GM19328 (cell line): ENCODE results near the gene LTBP1.

ENCODE experiments used
- ATAC-seq: cut with Tn5 transposase; IDR thresholded peaks from one replicate; pipeline ENCODE4 v1.9.1; 2021; ENCODE audit warnings: mild to moderate bottlenecking, moderate library complexity; ENCODE audit not compliant: unreplicated experiment

The LTBP1 gene

DNA sequence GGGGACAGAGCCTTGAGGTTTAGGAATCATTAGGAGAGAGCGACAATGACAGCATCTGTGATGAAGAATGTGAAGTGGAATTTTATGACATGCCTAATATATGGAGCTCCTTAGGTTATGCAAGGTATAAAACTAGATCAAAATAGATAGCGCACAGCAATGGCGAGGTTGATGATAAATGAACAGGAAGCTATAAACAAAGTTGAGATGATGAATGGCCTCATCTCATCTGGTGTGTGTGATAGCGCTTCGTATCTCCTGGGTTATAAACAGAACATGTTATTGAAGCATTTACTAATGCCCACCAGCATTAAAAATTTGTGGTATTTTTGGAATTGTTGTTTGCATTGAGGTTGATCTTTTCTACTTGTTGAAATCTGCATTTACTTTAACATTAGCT lies 231.5 kb downstream of the LTBP1 start:
- no peak for ATAC-seq

DNA sequence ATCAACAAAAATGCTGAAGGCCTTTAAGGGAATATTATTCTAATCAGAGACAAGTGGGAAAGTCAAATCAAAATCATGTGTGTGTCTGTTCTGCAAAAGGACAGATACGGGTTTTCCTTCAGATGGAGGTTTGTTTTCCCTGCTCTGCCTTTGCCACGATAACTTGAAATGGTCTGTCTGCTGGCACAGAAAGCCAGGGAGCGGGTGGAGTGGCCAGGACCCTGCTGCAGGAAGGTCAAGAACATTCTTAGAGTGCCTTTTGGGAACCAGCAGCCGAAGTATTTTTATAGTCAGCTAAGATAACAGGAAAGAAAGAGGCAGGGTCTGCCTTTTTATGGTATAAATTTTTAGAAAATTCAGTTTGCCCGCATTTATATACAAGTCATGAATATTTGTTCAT lies 234.2 kb downstream of the LTBP1 start:
- ATAC-seq, result no peak

DNA sequence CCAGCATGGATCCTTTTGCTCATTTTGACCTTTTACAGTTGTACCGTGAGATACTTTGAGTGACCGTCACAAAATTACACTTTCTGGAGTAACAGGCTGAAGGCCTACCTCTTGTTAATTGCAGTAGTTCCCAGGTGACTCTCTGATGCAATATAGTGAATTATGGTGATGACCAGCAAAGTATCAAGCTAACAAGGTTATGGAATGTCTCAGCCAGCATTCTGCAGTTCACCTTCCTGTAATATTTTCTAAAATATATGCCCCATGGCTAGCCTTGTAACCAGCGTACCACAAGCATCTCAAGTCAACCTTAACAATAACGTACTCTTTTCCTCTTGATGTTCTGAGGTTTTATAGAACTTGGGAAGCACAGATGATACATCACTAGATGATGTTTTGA lies 234.7 kb downstream of the LTBP1 start:
- ATAC-seq, result no peak

DNA sequence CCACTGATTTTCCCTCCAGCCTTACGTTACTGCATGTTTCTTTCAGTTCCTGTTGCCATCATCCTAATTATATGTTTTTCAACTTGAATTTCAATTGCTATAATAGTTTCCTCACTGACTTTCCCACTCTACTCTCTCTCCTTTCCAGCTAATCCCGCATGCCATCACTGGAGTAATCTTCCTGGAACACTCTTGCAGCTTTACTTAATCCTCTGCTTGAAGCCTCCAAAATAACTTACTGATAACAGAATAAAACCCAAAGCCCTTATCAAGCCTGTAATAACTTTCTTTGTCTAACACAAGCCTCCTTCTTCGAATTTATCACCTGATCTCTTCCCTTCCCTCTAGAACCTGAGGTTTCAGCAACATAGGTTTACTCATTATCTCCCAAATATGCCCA lies 237.3 kb downstream of the LTBP1 start:
- no peak for ATAC-seq

DNA sequence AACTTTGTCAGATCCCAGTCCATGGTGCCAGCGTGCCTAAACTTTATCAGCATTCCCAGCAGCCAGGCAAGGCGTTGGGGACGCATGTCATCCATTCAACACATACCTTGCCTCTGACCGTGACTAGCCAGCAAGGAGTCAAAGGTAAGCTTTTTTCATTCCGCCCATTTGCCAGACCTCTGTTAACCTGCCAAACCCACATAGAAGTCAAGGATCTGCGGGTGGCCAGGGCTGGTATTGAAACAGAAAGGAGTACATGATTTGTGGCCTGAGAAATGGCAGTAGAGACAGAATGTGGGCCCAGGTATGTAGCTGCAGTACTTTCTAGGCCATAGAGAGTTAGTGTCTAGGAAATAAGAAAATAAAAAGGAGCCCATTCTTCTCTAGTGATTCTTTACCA lies 240.2 kb downstream of the LTBP1 start:
- ATAC-seq, result no peak

DNA sequence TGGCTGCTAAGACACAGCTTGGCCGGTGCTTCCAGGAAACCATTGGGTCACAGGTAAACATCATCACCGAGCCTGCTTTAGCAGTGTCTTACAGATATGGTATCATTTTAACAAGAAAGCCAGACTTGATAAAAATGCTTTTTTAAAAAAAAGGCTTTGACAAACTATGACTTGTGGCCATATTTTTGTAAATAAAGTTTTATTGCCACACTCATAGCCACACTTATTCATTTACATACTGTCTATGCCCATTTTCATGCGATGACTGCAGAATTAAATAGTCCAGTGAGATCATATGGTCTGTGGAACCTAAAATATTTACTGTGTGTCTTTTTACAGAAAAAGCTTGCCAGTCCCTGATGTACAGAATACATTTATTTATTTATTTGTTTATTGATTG lies 242.0 kb downstream of the LTBP1 start:
- ATAC-seq, result no peak

DNA sequence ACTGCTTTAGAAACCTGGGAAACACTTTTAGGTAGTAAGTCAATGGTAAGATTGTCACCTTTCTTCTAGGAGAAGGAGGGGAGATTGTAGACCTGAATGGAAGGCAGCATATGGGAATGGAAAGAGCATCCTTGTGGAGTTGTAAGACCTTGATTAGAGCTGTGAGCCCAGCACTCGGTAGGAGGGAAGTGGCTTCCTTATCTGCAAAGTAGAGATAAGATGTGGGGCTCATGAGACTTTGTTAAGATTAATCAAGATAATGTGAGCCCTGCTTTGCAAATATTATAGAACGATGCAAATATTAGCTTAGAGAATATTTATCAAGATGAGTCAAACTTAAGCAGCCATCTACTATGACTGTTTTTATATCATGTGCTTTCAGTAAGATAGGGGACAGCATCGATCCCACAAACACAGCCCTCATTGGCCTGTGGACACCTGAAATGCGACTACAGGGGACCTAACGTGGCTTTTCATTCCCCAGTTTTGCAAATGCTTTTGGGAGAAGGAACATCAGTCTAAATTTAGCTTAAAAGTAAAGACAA lies 243.7 kb downstream of the LTBP1 start:
- no peak for ATAC-seq

DNA sequence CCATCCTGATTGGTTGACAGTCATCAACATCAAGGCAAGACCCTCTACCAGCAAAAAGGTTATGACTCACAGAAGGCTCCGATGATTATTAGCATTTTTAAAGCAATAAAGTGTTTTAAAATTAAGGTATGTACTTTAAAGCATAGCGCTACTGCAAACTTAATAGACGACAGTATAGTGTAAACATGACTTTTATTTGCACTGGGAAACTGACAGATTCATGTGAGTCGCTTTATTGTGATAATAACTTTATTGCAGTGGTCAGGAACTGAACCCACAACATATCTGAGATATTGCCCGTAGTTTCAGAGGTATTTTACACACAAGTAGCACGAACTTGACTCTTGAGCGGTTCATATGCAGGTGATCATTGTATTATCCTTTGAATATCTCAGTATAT lies 249.1 kb downstream of the LTBP1 start:
- no peak for ATAC-seq

DNA sequence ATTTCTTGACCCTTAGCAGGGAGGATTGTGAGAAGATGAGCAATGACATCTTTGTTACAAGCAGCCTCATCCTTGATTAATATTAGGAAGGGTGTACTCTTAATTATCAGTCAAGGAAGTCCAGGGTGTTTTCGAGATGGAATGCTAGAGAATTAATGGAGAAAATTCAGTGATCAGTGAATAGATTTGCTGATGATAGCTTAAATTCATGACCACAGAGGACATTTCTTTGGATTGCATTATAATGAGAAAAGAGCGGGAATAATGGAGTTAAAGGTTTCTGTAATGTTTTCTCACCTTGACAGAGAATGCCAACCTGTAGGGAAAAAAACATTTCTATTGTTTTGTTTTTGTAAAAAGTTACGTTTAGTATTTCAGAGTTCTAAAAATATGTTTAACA lies 249.9 kb downstream of the LTBP1 start:
- no peak for ATAC-seq

DNA sequence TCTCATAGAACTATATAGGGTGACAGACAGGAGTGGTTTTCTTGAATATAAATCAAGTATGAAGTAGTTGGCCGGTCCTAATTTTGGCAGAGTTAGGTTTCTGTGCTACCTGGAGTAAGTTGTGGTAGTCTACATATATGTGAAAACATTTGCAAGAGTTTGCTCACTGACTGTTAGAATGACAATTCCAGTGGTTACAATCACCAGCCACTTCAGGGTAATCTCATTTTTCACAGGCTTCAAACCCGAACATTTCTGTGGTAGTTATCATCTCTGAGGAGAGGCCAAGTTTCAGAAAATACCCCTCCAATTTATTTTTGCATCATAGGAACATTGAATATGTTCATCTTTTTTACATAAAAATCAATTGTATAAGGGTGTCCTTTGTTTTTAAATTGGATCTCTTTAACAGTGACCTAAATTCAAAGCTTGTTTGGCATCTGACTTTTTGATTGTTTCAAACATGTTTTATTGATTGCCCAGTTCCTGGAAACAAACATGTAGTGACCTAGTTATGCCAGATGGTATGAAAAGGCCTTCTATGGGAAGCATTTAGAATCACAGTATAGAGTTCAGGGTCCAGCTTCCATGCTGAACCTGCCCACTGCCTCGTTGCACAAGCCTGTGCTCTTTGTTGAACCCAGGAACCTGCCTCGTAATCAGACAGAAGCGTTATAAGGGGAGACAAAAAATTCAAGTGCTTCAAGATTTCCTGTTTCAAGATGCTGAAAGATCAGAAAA lies 250.6 kb downstream of the LTBP1 start:
- no peak for ATAC-seq

DNA sequence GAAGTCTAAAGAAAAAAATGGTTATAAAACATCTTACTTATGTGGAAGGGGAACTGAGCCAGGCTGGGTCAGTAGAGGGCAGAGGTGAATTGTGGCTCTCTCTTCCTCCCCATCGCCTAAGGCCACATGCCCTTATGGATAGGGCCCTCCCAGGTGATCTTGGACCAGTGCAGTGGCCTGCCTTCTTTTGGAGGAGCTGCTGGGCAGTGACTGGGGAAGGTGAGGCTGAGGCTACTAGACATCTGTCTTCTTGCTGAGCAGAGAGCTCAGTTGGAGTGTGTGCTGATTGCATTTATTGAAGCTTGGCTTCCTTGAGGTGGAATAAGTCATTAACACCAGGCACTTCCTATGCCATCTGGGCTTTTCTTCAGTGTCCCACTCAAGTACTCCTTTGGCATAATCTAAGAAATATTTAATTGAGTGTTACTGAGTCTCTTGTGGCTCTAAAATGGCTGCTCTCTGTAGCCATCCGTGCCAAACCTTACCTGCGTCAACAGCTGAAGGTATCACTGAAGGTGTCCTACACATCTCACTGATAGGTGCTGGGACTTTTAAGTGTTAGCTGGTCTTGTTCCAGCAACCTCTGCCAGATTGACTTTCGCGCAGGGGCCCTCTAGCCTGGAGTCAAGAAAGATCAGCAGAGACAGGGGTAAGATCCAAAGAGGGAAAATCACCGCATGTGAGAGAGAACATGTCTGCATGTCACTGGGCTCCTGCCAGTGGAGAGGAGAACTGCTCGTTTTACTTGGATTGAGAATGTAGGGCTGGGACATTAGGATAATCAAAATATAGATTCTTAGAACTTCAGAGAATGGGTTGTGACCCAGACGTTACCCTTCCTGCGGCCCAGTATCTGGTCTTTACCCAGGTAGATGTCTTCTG lies 256.1 kb downstream of the LTBP1 start:
- ATAC-seq, result no peak

DNA sequence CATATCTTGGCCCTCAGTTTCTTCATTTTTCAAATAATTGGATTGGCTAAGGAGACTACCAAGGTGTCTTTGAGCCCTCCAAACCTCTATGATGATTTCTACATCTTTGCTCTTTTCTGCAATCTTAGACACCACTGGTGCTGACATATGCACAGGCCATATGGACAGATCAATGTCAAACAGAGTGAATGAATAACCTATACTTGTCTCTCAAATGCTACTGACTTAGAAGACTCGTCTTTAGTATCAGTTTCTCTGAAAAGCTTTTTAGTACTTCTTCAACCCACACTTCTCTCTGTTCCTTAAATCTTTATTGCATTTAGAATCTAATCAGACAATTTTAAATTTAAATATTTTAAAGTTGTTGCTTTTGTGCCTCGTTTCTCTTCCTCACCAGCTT lies 258.2 kb downstream of the LTBP1 start:
- peak; percentile 34 for ATAC-seq

DNA sequence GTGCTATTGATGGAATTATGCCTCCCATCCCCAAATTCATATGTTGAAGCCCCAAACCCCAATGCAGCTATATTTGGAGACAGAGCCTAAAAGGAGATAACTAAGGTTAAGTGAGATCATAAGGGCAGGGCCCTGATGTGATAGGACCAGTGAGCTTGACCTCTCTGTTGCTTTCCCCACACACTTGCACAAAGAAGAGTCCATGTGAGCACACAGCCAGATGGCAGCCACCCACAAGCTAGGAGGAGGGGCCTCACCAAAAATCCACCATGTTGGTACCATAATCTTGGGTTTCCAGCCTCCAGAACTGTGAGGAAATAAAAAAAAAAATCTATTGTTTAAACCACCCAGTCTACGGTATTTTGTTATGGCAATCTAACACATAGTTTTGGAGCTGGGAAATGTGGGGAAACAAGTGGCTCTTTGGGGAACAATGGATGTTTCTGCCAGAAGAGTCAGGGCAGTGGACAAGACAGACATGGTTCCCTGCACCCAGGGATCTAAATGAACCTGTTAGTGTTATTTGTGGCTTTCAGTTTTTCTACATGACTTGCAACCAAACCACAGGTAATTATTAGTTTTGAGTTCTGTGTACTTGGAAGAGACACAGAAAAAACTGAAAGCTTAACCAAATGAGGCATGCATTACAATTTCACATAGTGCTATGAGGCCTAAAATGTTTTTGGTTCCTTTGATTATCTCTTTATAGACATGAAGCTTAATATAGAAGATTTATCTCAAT lies 259.1 kb downstream of the LTBP1 start:
- peak; percentile 92 for ATAC-seq

DNA sequence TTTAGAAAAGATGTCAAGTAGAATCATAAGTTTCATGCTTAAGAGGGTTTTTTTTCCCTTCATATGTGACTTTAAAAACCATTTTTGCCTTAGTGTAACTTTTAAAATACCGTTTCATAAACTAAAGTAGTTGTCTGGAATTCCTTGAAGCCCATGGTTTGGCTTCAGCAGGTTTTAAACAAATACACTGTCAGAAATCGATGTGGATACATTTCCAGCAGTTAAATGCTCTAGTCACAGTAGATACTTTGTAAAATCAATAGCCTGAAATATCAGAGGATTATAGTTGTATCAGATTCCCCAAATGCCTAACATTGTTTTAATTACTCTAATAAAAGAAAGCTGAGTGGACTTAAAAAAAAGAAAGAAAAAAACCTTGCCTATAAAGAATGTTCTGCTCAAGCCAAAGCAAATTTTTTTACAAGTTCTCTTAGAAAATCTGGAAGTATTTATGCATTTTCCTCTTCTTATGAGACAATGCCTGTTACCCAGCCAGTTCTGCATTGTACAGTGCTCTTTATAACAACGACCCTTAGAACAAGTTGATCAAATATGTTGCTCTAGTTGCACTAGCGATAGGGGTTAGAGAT lies 260.5 kb downstream of the LTBP1 start:
- ATAC-seq, result no peak

DNA sequence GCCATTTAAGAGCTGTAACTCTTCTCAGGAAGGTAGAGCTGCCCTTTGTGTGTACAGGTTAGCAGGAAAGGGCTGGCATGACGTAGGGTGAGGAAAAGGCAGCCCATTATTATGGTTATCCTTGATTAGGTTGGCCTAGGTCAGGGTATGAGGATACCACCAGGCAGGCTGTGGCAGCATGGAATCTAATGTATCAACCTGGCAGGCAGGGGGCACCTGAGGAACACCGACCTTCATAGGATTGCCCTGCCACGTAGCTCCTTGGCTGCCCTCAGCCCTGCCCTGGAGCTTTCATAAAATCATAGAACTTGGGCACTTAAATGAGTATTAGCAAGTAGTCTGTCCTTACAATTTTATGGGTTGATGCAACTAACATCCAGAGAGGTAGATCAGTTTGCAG lies 261.6 kb downstream of the LTBP1 start:
- ATAC-seq, result no peak

DNA sequence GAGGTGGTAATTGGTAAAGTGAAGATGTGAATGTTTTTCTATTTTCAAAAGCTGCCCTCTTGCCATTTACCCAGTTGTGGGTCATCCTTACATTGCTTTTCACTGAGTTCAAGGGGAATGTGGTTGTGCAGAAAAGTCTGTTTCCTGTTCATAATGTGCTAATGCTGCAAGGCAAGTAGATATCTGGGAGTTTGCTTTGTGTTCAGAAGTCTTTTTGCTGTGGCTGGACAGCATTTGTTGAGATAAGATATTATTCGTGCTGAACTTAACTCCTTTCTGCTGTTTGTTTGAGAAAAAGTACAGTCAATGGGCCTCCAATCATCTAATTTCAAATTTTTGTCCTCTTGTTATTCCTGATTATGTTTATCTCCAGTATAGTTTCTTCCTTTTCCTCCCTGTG lies 263.2 kb downstream of the LTBP1 start:
- no peak for ATAC-seq

DNA sequence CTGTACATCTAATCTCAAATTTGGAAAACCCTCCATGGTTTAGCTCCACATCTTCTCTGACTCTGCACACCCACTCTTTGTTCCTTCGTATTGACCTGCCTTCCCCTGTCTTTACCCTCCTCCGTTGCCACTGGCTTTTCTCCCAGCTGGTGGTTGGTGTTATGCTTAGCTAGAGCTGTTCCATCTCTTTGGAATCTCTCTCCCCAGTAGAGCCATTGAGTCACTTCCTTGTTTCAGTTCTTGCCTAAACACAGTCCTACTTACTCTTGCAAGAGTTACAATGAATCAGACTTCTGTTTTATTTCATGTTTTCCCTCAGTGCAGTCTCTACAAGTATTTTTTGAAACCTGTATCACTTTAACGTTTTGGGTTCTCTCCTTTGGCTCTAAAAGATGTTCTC lies 263.9 kb downstream of the LTBP1 start:
- ATAC-seq, result no peak

DNA sequence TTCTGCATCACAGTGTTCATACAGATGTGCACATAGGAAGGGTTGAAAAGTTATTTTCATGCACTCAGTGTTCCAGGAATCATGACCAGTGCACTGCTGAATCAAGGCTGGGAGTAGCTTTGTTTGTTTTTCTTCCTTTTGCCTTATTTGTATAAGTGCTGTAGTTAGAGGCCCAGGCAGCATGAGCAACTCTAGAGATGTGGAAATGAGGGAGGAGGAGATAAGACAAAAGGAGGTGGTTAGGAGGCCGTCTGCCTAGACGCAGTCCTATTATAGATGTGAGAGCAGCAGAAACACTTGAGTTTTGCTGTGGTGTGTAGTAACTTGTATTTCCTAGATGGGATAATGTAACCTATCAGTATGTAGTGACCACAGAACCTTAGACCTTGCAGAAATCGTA lies 265.4 kb downstream of the LTBP1 start:
- no peak for ATAC-seq

DNA sequence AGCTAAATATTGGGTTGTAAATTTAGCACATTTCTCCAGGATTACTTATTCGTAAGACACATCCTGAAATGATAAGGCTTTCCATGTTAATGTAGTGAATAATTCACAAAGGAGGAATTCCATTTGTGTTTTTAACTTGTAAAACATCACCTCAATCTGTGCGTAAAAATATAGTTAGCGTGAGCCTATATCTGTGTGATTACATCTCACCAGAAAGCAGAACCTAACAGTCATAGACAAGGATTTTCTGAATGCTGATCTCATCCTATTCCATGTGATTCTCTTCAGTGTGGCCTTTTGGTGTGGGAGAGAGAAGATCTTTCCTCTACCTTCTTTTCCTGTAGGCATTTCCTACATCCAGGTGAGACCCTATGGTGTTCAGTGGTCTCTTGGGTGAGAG lies 266.5 kb downstream of the LTBP1 start:
- no peak for ATAC-seq

DNA sequence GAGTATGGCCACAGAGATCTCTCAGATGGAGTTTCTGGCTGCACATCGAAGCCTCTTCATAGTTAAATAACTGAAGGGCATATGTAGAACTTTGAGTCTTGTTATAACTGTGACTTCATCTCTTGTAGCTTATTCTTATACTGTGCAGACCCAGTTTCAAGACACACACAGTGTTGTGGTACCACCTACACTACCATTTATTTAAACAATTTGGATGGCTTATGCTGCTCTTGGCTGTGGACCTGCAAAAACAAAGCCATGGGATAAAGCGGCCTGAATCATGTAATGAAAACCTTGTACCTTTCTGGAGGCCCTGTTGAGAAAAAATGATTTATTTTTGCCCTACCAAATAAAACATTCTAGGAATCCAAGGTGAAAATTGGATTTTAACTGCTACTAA lies 266.9 kb downstream of the LTBP1 start:
- no peak for ATAC-seq

DNA sequence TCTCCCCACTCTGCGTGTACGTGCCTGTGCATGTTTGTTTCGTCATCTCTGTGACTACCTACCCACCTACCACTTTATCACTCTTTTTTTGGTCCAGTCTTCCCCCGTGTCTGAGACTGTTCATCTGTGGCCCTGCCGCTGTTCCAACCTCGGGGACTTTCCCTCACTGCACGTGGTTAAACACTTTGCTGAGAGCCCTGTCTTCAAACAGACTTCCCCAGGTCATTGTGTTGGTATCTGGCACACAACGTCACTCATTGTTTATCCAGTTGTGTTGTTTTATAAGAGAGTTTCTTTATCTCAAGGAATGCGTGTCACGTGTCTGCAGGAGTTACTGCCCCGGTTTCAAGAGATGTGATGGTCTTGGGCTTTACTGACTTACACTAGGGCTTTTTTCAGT lies 267.7 kb downstream of the LTBP1 start:
- ATAC-seq, result no peak
